ENCODE measurements around the gene TXNDC5. TPM values are rescaled to one million over a fixed set of nuclear protein-coding genes. Genes with fewer than 3 reads are reported as not detected.

Gene TXNDC5
- total RNA-seq, 1 experiment from 2014 or later: 177 TPM

GRCh38 chr6:7833751-7834070, 76.9 kb downstream of the TXNDC5 start:
- H3K27ac ChIP-seq (ENCODE audit: low read length): no peak overlapping the region
- H3K4me1 ChIP-seq (ENCODE audit: control insufficient read depth, insufficient read depth, low read length): no peaks in the 10 kb centered on the region
- no peaks in the 10 kb centered on the region for H3K36me3 ChIP-seq (ENCODE audit: control insufficient read depth, insufficient read depth, low read length)
- no peaks in the 10 kb centered on the region for H3K9me3 ChIP-seq (ENCODE audit: control insufficient read depth, insufficient read depth, low read depth, low read length)
- POLR2A ChIA-PET: no interaction called here
- no peak for ATAC-seq
- H3K27me3 ChIP-seq (ENCODE audit: control insufficient read depth, insufficient read depth, low read length): no peaks in the 10 kb centered on the region
- intact Hi-C loops (cut with micrococcal nuclease; ENCODE audit: unreplicated experiment) (no loop called here), in situ Hi-C loops (cut with HindIII; ENCODE audit: low pct_unique_long_range_greater_than_20kb, low sequenced_read_pairs) (no loop called here)
- H3K4me3 ChIP-seq (ENCODE audit: low read depth in 2 of 2, low read length in 2 of 2): no peak overlapping the region
- CTCF ChIA-PET: no interaction called here
- TF ChIP-seq REST (IDR thresholded peaks at IDR 0.05; ENCODE audit: insufficient read depth in 1 of 2, low read depth in 2 of 2, low read length in 1 of 2) (no peak), CTCF (IDR thresholded peaks at IDR 0.05) (no peak), TCF7L2 (IDR thresholded peaks at IDR 0.05; ENCODE audit: low read depth, low read length) (no peak), POLR2AphosphoS5 (IDR thresholded peaks at IDR 0.05; ENCODE audit: low read depth, low read length) (no peak), SIN3A (IDR thresholded peaks at IDR 0.05; ENCODE audit: borderline replicate concordance, insufficient read depth, low read depth, low read length) (no peak)
- no peak for DNase-seq (ENCODE audit: low read depth, low spot score)
- no TSS peak for BruUV-seq (replicated peaks)

GRCh38 chr6:7832904-7833750, 77.5 kb downstream of the TXNDC5 start:
- Histone ChIP-seq H3K4me1 (ENCODE audit: control insufficient read depth, insufficient read depth, low read length) (no peaks in the 10 kb centered on the region), H3K27ac (ENCODE audit: low read length) (no peak overlapping the region), H3K9me3 (ENCODE audit: control insufficient read depth, insufficient read depth, low read depth, low read length) (no peaks in the 10 kb centered on the region), H3K27me3 (ENCODE audit: control insufficient read depth, insufficient read depth, low read length) (no peaks in the 10 kb centered on the region), H3K36me3 (ENCODE audit: control insufficient read depth, insufficient read depth, low read length) (no peaks in the 10 kb centered on the region), H3K4me3 (ENCODE audit: low read depth in 2 of 2, low read length in 2 of 2) (no peak overlapping the region)
- no peak for ATAC-seq
- intact Hi-C loops (cut with micrococcal nuclease; ENCODE audit: unreplicated experiment): no loop called here
- in situ Hi-C loops (cut with HindIII; ENCODE audit: low pct_unique_long_range_greater_than_20kb, low sequenced_read_pairs): no loop called here
- no peak for DNase-seq (ENCODE audit: low read depth, low spot score)
- POLR2A ChIA-PET: no interaction called here
- no TSS peak for BruUV-seq (replicated peaks)
- no peak for TF ChIP-seq POLR2AphosphoS5 (IDR thresholded peaks at IDR 0.05; ENCODE audit: low read depth, low read length)
- no peak for TF ChIP-seq CTCF (IDR thresholded peaks at IDR 0.05)
- TF ChIP-seq TCF7L2 (IDR thresholded peaks at IDR 0.05; ENCODE audit: low read depth, low read length): no peak
- no peak for TF ChIP-seq REST (IDR thresholded peaks at IDR 0.05; ENCODE audit: insufficient read depth in 1 of 2, low read depth in 2 of 2, low read length in 1 of 2)
- TF ChIP-seq SIN3A (IDR thresholded peaks at IDR 0.05; ENCODE audit: borderline replicate concordance, insufficient read depth, low read depth, low read length): no peak
- CTCF ChIA-PET: no interaction called here
